Astrocyte (in vitro differentiated cells and primary cell): Measurements from ENCODE around the gene TEX36. TPM values are rescaled to one million over a fixed set of nuclear protein-coding genes. Genes with fewer than 3 reads are reported as not detected.

Experiments used
- DNase-seq: peaks from one replicate; pipeline ENCODE4 v3.0.0-alpha.2; 2010; ENCODE audit warnings: low read depth
- FAIRE-seq: peaks from 2 replicates; lab custom pipeline; 2011; peaks lifted over from hg19 to GRCh38; lab: Jason Lieb, UNC
- H2AFZ ChIP-seq: 2 replicates; pipeline ENCODE4 v1.6.0; 2012; ENCODE audit warnings: low read depth, low read length, inconsistent platforms
- H3K27ac ChIP-seq: 2 replicates; pipeline ENCODE4 v1.5.1; 2011; ENCODE audit warnings: low read depth, low read length, inconsistent platforms
- H3K27me3 ChIP-seq: 2 replicates; pipeline ENCODE4 v1.6.0; 2011; ENCODE audit warnings: low read length, inconsistent platforms; ENCODE audit not compliant: insufficient read depth
- H3K36me3 ChIP-seq: 2 replicates; pipeline ENCODE4 v1.5.1; 2011; ENCODE audit warnings: low read length, inconsistent platforms; ENCODE audit not compliant: insufficient read depth
- H3K4me1 ChIP-seq: 2 replicates; pipeline ENCODE4 v1.5.1; 2011; ENCODE audit warnings: low read length, inconsistent platforms; ENCODE audit not compliant: insufficient read depth
- H3K4me2 ChIP-seq: 2 replicates; pipeline ENCODE4 v1.6.0; 2012; ENCODE audit warnings: low read length, inconsistent platforms
- H3K4me3 ChIP-seq: 2 replicates; pipeline ENCODE4 v1.5.1; 2011; ENCODE audit warnings: low read depth, mild to moderate bottlenecking, low read length, inconsistent platforms; ENCODE audit not compliant: insufficient read depth
- H3K79me2 ChIP-seq: 2 replicates; pipeline ENCODE4 v1.6.0; 2012; ENCODE audit warnings: mild to moderate bottlenecking, low read length, inconsistent platforms; ENCODE audit not compliant: insufficient read depth
- H3K9ac ChIP-seq: 2 replicates; pipeline ENCODE4 v1.6.0; 2012; ENCODE audit warnings: mild to moderate bottlenecking, low read length, inconsistent platforms
- H3K9me3 ChIP-seq: 2 replicates; pipeline ENCODE4 v1.5.1; 2012; ENCODE audit warnings: low read depth, mild to moderate bottlenecking, low read length, inconsistent platforms; ENCODE audit not compliant: insufficient read depth
- H4K20me1 ChIP-seq: 2 replicates; pipeline ENCODE4 v1.6.0; 2012; ENCODE audit warnings: low read length, inconsistent platforms; ENCODE audit not compliant: insufficient read depth
- H3K27ac Mint-ChIP-seq: one replicate; pipeline ENCODE4 v1.8.0; 2021; ENCODE audit warnings: mild to moderate bottlenecking, mixed read lengths; ENCODE audit not compliant: unreplicated experiment
- H3K27me3 Mint-ChIP-seq: one replicate; pipeline ENCODE4 v1.8.0; 2021; ENCODE audit warnings: low read depth, mixed read lengths; ENCODE audit not compliant: unreplicated experiment
- H3K36me3 Mint-ChIP-seq: one replicate; pipeline ENCODE4 v1.8.0; 2021; ENCODE audit warnings: low read depth, mixed read lengths; ENCODE audit not compliant: unreplicated experiment
- H3K4me1 Mint-ChIP-seq: one replicate; pipeline ENCODE4 v1.8.0; 2021; ENCODE audit warnings: low read depth, mixed read lengths; ENCODE audit not compliant: unreplicated experiment
- H3K4me3 Mint-ChIP-seq: one replicate; pipeline ENCODE4 v1.8.0; 2021; ENCODE audit warnings: mild to moderate bottlenecking, moderate library complexity, mixed read lengths; ENCODE audit not compliant: unreplicated experiment
- H3K9me3 Mint-ChIP-seq: one replicate; pipeline ENCODE4 v1.8.0; 2021; ENCODE audit warnings: mild to moderate bottlenecking, mixed read lengths; ENCODE audit not compliant: unreplicated experiment
- EZH2 ChIP-seq: IDR thresholded peaks from 2 replicates; pipeline ENCODE4 v1.6.1; 2012; ENCODE audit warnings: mild to moderate bottlenecking, low read length, inconsistent platforms; ENCODE audit not compliant: insufficient read depth
- total RNA-seq: library from RNA; stranded (reverse); gene quantifications from 2 replicates; pipeline ENCODE4 v1.2.1, GENCODE V29; 2021
- TF ChIP-seq, protein P1 (sequence below): IDR thresholded peaks from 2 replicates; pipeline ENCODE4 v1.5.1; 2011; ENCODE audit warnings: low read depth, mild to moderate bottlenecking, inconsistent platforms, low read length, moderate library complexity; ENCODE audit not compliant: insufficient read depth

TEX36 gene
- total RNA-seq, 1 donor from 2014 or later = not detected

DNA sequence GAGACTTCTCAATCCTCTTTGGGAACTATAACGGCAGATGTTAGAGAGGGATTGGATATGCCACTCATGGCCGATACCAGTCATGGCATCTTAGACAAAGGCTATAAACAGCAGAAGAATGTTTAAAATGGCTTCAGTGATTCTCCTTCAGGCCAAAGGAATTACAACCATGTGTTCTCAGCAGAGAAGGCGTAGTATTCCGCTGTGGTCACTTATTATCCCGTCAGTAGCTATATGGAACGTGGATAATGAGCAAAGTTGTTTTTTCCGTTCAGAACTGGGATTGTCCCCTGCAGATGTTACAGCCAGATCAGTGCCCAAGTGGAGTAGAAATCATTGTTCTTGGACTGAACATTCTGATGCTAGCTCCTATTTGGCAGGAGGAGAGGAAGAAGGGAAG, 43.1 kb downstream of the TEX36 start:
- no peak overlapping the region for H2AFZ ChIP-seq
- H3K9ac ChIP-seq = no peak overlapping the region
- H3K4me3 ChIP-seq = no peak overlapping the region
- TF ChIP-seq, protein P1, sequence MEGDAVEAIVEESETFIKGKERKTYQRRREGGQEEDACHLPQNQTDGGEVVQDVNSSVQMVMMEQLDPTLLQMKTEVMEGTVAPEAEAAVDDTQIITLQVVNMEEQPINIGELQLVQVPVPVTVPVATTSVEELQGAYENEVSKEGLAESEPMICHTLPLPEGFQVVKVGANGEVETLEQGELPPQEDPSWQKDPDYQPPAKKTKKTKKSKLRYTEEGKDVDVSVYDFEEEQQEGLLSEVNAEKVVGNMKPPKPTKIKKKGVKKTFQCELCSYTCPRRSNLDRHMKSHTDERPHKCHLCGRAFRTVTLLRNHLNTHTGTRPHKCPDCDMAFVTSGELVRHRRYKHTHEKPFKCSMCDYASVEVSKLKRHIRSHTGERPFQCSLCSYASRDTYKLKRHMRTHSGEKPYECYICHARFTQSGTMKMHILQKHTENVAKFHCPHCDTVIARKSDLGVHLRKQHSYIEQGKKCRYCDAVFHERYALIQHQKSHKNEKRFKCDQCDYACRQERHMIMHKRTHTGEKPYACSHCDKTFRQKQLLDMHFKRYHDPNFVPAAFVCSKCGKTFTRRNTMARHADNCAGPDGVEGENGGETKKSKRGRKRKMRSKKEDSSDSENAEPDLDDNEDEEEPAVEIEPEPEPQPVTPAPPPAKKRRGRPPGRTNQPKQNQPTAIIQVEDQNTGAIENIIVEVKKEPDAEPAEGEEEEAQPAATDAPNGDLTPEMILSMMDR = no peak
- no peak for TF ChIP-seq EZH2
- H3K4me1 ChIP-seq = no peaks in the 10 kb centered on the region
- no peaks in the 10 kb centered on the region for H3K36me3 ChIP-seq
- peaks cover 6% of the 10 kb centered on the region for H3K27me3 Mint-ChIP-seq
- FAIRE-seq (no peak), DNase-seq (no peak)
- no peaks in the 10 kb centered on the region for H3K79me2 ChIP-seq
- H3K4me2 ChIP-seq = no peak overlapping the region
- H3K27me3 ChIP-seq = no peaks in the 10 kb centered on the region
- no peaks in the 10 kb centered on the region for H3K4me1 Mint-ChIP-seq
- no peak overlapping the region for H3K27ac Mint-ChIP-seq
- no peaks in the 10 kb centered on the region for H3K9me3 Mint-ChIP-seq
- no peak overlapping the region for H3K27ac ChIP-seq
- no peaks in the 10 kb centered on the region for H3K36me3 Mint-ChIP-seq
- no peak overlapping the region for H3K4me3 Mint-ChIP-seq
- no peaks in the 10 kb centered on the region for H3K9me3 ChIP-seq
- H4K20me1 ChIP-seq = no peaks in the 10 kb centered on the region

DNA sequence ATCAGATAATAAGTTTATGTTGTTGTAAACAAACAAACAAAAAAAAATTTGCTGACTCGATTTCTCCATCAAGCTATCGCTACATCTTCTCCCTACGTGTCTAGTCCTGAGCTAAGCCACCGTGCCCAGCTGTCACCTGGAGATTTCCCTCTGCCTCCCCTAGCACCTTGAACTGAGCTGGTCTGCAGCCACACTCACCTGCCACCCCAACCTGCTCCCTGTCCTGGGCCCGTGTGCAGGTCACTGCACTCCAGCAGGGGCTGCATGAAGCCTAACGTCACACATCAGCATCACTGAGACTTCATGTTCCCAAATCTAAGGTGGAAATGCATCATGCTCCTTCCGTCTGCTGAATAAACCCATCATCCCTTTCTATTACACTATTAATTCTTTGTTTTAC, 44.4 kb downstream of the TEX36 start:
- Histone ChIP-seq H3K4me1 (no peaks in the 10 kb centered on the region), H3K4me2 (no peak overlapping the region), H3K36me3 (no peaks in the 10 kb centered on the region), H2AFZ (no peak overlapping the region), H3K9ac (no peak overlapping the region), H3K4me3 (no peak overlapping the region), H4K20me1 (no peaks in the 10 kb centered on the region), H3K27ac (no peak overlapping the region), H3K9me3 (no peaks in the 10 kb centered on the region), H3K79me2 (no peaks in the 10 kb centered on the region), H3K27me3 (no peaks in the 10 kb centered on the region)
- Mint-ChIP-seq H3K4me3 (no peak overlapping the region), H3K27ac (no peak overlapping the region), H3K4me1 (no peaks in the 10 kb centered on the region), H3K27me3 (peaks cover 10% of the 10 kb centered on the region), H3K9me3 (no peaks in the 10 kb centered on the region), H3K36me3 (no peaks in the 10 kb centered on the region)
- TF ChIP-seq EZH2 = no peak
- TF ChIP-seq, protein P1 = no peak
- DNase-seq (no peak), FAIRE-seq (no peak)

DNA sequence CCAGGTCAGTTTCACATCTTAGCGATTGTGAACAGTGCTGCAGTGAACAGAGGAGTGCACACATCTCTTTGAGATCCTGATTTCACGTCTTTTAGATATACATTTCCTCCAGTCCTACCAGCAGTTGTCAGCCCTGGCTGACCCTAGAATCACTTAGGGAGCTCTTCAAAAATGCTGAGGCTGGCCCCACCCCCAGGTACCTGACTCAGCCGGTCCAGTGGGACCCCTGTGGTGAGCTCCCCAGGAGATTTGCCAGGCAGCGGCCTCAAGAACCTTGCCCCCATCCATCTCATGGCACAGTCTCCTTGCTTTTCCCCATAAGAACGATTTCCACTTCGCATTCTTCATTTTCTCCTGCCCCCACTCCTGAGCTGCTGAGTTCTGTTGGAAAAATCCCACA, 45.5 kb downstream of the TEX36 start:
- Histone ChIP-seq H3K9ac (no peak overlapping the region), H3K4me3 (no peak overlapping the region), H3K27me3 (no peaks in the 10 kb centered on the region), H4K20me1 (no peaks in the 10 kb centered on the region), H3K4me2 (no peak overlapping the region), H3K27ac (no peak overlapping the region), H3K36me3 (no peaks in the 10 kb centered on the region), H3K9me3 (no peaks in the 10 kb centered on the region), H2AFZ (no peak overlapping the region), H3K4me1 (no peaks in the 10 kb centered on the region), H3K79me2 (no peaks in the 10 kb centered on the region)
- no peak for DNase-seq
- Mint-ChIP-seq H3K36me3 (no peaks in the 10 kb centered on the region), H3K27ac (no peak overlapping the region), H3K9me3 (no peaks in the 10 kb centered on the region), H3K4me1 (no peaks in the 10 kb centered on the region), H3K27me3 (peaks cover 10% of the 10 kb centered on the region), H3K4me3 (no peak overlapping the region)
- TF ChIP-seq, protein P1 = no peak
- no peak for TF ChIP-seq EZH2
- FAIRE-seq = no peak
